IPS-18a (cell line): ENCODE results near the gene KRT83.
"Not testable (repeated sequence)": the region's sequence is repeated elsewhere in the genome, so short reads cannot be mapped to it uniquely, and the experiment has no call there.

ENCODE experiments used
- H3K27ac ChIP-seq: one replicate; pipeline ENCODE4 v1.5.1; 2013; ENCODE audit warnings: low read length
- H3K27me3 ChIP-seq: one replicate; pipeline ENCODE4 v1.6.1; 2013; ENCODE audit warnings: mild to moderate bottlenecking, low read length; ENCODE audit not compliant: control insufficient read depth, insufficient read depth
- H3K36me3 ChIP-seq: one replicate; pipeline ENCODE4 v1.6.1; 2013; ENCODE audit warnings: low read depth, low read length; ENCODE audit not compliant: control insufficient read depth
- H3K4me1 ChIP-seq: one replicate; pipeline ENCODE4 v1.6.1; 2013; ENCODE audit warnings: low read depth, low read length; ENCODE audit not compliant: control insufficient read depth
- H3K4me3 ChIP-seq: one replicate; pipeline ENCODE4 v1.5.1; 2013; ENCODE audit warnings: low read length
- H3K9ac ChIP-seq: one replicate; pipeline ENCODE4 v1.6.1; 2013; ENCODE audit warnings: mild to moderate bottlenecking, low read length, moderate library complexity
- H3K9me3 ChIP-seq: one replicate; pipeline ENCODE4 v1.6.1; 2013; ENCODE audit warnings: low read depth, low read length; ENCODE audit not compliant: control insufficient read depth

KRT83 gene

DNA sequence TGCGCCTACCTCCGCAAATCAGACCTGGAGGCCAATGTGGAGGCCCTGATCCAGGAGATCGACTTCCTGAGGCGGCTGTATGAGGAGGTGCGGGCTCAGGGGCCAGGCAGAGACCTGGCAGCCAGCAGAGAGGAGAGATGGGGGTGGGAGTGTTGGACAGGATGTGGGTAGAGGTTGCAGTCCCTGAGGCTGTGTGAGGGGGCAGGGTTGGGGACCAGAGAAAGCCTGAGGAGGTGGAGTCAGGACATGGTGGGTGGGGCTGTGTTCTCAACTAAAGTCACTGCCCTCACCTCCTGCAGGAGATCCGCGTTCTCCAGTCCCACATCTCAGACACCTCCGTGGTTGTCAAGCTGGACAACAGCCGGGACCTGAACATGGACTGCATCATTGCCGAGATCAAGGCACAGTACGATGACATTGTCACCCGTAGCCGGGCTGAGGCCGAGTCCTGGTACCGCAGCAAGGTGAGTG lies 16.2 kb downstream of the KRT83 start:
- not testable (repeated sequence) for H3K27ac ChIP-seq, H3K36me3 ChIP-seq, H3K4me3 ChIP-seq, H3K9ac ChIP-seq, H3K4me1 ChIP-seq, H3K9me3 ChIP-seq
- H3K27me3 ChIP-seq: peaks cover 39% of the 10 kb centered on the region

GRCh38 chr12:52302242-52302914 lies 18.8 kb downstream of the KRT83 start:
- H3K4me1 ChIP-seq, H3K9ac ChIP-seq, H3K9me3 ChIP-seq, H3K27ac ChIP-seq, H3K4me3 ChIP-seq, H3K36me3 ChIP-seq: not testable (repeated sequence)
- peaks cover 17% of the 10 kb centered on the region for H3K27me3 ChIP-seq

DNA sequence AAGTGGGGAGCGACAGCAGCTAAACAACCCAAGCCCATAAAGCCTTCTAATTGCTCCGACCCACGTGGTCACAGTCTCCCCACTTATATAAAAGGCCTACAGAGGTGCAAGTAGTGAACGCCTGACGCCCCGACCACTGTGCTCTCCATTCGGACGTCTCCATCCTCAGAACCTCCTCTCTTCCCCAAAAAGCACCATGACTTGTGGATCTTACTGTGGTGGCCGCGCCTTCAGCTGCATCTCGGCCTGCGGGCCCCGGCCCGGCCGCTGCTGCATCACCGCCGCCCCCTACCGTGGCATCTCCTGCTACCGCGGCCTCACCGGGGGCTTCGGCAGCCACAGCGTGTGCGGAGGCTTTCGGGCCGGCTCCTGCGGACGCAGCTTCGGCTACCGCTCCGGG lies 19.5 kb downstream of the KRT83 start:
- not testable (repeated sequence) for H3K27ac ChIP-seq

DNA sequence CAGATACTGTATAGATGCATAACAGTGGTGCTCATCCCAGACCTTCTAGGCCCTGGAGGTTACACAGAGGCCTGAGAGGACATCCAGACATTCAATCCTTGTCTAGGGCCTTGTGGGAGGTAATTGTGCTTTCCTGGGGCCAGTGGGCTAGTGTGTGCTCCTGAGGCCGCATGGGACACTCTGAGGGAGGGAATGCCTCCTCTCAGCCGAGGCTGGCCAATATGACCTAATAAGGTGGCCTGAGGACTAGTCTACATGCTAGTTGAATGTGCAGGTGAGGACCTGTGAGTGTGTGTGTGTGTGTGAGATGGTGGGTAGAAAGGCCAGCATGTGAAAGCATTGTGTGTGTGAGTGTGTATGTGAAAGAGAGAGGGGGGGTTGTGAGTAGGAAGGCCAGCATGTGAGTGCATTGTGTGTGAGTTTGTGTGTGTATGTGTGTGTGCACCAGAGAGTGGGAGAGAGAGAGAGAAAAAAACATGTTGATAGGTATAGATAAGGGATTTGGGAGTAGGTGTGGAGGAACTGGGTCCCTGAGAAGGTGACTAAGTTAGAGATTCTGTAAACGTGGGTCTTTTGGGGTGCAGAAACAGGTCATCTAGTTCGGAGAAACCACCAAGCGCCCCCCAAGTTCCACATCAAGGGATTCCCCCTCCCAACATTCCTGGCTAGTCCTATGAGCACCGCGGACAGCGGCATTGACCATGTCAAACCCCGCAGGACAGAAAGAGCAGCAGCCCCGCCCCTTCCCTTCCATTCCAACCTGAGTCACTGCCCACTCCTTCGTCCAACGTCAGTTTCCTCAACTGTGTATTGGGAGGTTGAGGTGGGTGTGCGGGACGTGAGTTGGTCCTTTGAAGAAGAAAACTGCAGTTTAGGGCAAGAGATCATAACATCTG lies 20.2 kb downstream of the KRT83 start:
- no peaks in the 10 kb centered on the region for H3K9me3 ChIP-seq
- H3K9ac ChIP-seq: no peak overlapping the region
- no peaks in the 10 kb centered on the region for H3K36me3 ChIP-seq
- peaks cover 4% of the 10 kb centered on the region for H3K27me3 ChIP-seq
- H3K4me3 ChIP-seq: no peak overlapping the region
- H3K27ac ChIP-seq: no peak overlapping the region
- no peaks in the 10 kb centered on the region for H3K4me1 ChIP-seq

More for the DNA sequence above, 19.5 kb downstream of the KRT83 start:
- not testable (repeated sequence) for H3K9me3 ChIP-seq, H3K4me3 ChIP-seq, H3K4me1 ChIP-seq, H3K27me3 ChIP-seq, H3K9ac ChIP-seq, H3K36me3 ChIP-seq

- H3K27me3 ChIP-seq: peaks cover 4% of the 10 kb centered on the region
- no peak overlapping the region for H3K9ac ChIP-seq
- H3K4me3 ChIP-seq: no peak overlapping the region
- H3K9me3 ChIP-seq: no peaks in the 10 kb centered on the region
- no peaks in the 10 kb centered on the region for H3K4me1 ChIP-seq
- H3K36me3 ChIP-seq: no peaks in the 10 kb centered on the region
- H3K27ac ChIP-seq: no peak overlapping the region
Observed at GRCh38 chr12:52298677-52299190, 22.5 kb downstream of the KRT83 start.

DNA sequence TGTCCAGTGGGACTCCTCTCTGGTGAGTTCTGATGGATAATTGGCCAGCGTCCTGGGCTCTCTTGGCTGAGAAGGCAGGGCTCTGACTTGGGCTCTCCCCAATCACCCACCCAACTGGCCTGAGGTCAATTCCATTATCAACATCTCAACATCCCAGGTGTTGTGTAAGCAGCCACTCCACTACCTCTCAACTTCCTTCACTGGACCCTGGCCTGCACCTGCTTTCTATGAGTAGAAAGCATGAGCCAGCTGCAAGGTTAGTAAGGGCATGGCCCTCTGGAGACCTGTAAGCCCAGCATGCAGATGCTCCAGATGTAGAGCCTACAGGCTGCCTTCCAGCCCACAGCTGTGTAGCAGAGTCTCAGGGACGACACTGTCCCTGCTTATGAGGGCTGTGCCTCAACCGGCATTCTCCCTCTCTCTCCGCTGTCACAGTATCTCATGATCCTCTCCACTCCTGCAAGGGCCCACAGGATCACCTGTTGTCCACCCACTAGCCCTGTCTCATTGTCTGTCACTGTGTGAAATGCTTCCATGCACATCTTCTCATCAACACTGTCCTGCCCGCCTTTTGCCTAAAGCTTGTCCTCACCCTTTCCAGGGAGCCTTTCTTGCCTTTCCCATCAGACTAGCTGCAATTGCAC lies 24.5 kb downstream of the KRT83 start:
- Histone ChIP-seq H3K4me3 (no peak overlapping the region), H3K36me3 (no peaks in the 10 kb centered on the region), H3K9ac (no peak overlapping the region), H3K27ac (no peak overlapping the region), H3K27me3 (peaks cover 4% of the 10 kb centered on the region), H3K9me3 (no peaks in the 10 kb centered on the region), H3K4me1 (no peaks in the 10 kb centered on the region)

GRCh38 chr12:52295663-52296062 lies 25.5 kb downstream of the KRT83 start:
- Histone ChIP-seq H3K4me1 (no peaks in the 10 kb centered on the region), H3K27me3 (peaks cover 4% of the 10 kb centered on the region), H3K9ac (no peak overlapping the region), H3K9me3 (no peaks in the 10 kb centered on the region), H3K4me3 (no peak overlapping the region), H3K36me3 (no peaks in the 10 kb centered on the region), H3K27ac (no peak overlapping the region)

DNA sequence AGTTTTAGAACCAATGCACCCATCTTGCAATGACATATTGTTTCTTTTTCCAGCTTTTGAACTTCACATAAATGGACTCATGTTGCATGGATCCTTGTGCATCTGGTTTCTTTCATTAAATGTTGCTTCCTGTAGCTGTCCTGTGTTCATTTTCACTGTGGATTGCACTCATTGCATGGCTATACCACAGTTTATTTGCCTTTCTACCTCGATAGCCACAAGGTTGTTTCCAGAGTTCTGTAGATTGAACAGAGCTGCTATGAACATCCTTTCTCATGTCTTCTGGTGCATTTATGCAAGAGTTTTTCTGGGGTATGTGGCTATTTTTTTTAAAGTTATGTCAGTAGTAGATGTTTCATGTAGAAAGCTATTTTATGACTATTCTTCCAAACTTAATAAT lies 26.4 kb downstream of the KRT83 start:
- Histone ChIP-seq H3K27me3 (peaks cover 4% of the 10 kb centered on the region), H3K36me3 (no peaks in the 10 kb centered on the region), H3K9me3 (no peaks in the 10 kb centered on the region), H3K4me3 (no peak overlapping the region), H3K4me1 (no peaks in the 10 kb centered on the region), H3K9ac (no peak overlapping the region), H3K27ac (no peak overlapping the region)

DNA sequence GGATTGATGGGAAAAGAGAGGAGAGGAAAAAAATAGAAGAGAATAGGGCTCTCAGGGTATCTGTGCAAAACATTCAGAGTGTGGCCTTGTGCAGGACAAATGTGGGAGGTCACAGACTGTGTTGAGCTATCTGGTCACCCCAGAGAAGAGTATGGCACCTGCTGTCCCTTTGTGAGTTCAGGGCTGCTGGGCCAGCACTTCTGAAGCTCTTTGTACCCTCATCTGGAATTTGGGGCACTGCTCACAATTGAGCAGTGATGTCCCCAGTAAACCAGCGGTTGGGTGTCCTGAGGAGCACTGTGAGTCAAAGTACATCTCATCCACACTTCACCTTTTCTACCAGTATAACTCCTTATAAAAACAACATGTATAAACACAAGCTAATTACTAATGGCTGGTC lies 27.3 kb downstream of the KRT83 start:
- Histone ChIP-seq H3K9me3 (no peaks in the 10 kb centered on the region), H3K27me3 (peaks cover 4% of the 10 kb centered on the region), H3K36me3 (no peaks in the 10 kb centered on the region), H3K27ac (no peak overlapping the region), H3K4me1 (no peaks in the 10 kb centered on the region), H3K4me3 (no peak overlapping the region), H3K9ac (no peak overlapping the region)

DNA sequence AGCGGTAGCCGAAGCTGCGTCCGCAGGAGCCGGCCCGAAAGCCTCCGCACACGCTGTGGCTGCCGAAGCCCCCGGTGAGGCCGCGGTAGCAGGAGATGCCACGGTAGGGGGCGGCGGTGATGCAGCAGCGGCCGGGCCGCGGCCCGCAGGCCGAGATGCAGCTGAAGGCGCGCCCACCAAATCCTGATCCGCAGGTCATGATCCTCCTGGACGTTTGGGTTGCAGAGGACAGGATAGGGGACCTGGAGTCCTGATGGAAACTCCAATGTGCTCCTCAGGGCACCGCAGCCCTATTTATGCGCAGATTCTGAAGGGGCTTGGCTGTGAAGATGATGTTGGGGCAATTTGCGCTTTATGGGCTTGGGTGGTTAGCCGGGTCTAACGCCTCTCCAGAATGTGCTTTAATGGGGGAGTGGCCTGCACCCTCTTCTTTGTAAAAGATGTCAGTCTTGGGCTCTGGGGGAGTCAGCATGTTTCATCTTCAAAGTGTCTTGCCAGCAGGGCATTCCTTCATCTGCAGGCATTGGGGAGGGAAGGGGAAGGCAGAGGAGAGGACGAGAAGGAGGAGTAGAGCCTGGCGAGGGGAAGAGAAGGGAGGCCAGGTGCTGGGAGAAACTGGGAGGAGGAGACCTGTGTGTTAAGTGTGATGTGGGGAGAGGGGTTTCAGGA lies 29.8 kb downstream of the KRT83 start, which contains the start of gene KRT81:
Gene KRT81, minus strand, starts transcription at position 268 of the 669 bp plus-strand sequence. Its CDS starts 69 bp downstream, at position 199.
- H3K27ac ChIP-seq: no peak within 1 kb of the TSS
- no peaks in the 10 kb centered on the region for H3K27me3 ChIP-seq
- no peak within 1 kb of the TSS for H3K4me3 ChIP-seq
- H3K36me3 ChIP-seq: no peaks in the 10 kb centered on the region
- H3K9ac ChIP-seq: no peak within 1 kb of the TSS
- no peaks in the 10 kb centered on the region for H3K9me3 ChIP-seq
- no peaks in the 10 kb centered on the region for H3K4me1 ChIP-seq
